ENCODE results near the gene OR2AT4.

Gene OR2AT4

DNA sequence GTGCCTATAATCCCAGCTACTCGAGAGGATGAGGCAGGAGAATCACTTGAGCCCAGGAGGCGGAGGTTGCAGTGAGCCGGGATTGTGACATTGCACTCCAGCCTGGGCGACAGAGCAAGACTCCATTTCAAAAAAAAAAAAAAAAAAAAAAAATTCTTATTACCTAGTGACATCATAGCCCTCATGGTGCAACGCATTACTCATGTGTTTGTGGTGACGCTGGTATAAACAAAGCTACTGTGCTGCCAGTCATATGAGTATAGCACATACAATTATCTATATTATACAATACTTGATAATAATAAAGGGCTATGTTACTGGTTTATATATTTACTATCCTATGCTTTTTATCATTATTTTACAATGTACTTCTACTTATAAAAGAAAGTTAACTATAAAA lies 41.2 kb downstream of the OR2AT4 start:
- TF ChIP-seq GATA2 (IDR thresholded peaks at IDR 0.05; ENCODE audit: low read depth, low read length) (no peak), GATA3 (IDR thresholded peaks at IDR 0.05; ENCODE audit: low read depth, low read length) (no peak)

DNA sequence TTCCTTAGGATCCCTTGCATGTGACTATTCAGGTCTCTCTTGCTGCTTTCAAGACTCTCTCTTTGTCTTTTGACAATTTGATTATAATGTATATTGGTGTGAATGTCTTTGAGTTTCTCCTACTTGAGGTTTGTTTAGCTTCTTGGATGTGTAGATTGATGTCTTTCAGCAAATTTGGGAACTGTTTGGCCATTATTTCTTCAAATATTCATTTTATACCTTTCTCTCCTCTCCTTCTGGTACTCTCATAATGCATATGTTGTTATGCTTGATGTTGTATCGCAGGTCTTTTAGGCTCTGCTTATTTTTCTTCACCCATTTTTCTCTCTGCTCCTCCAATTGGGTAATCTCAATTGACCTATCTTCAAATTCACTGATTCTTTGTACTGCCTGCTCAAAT lies 44.2 kb downstream of the OR2AT4 start:
- no peak for TF ChIP-seq GATA3 (IDR thresholded peaks at IDR 0.05; ENCODE audit: low read depth, low read length)
- no peak for TF ChIP-seq GATA2 (IDR thresholded peaks at IDR 0.05; ENCODE audit: low read depth, low read length)

DNA sequence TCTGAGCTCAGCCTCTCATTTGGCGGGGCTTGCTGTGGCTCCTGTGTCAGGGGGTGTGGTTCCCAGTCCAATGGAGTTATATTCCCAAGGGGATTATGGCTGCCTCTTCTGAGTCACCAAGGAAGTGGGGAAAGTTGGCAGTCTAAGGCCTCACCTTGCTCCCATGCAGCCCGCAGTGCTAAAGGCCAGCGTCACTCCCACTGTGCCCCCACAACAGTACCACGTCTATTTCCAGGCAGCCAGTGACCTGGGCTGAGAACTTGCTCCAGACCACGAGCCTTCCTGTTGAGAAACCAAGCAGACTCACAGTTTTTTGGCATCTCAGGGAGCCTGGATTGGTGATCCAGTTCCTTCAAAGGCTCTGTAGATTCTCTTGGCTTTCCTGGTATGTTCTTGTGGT lies 45.6 kb downstream of the OR2AT4 start:
- TF ChIP-seq GATA3 (IDR thresholded peaks at IDR 0.05; ENCODE audit: low read depth, low read length) = no peak

DNA sequence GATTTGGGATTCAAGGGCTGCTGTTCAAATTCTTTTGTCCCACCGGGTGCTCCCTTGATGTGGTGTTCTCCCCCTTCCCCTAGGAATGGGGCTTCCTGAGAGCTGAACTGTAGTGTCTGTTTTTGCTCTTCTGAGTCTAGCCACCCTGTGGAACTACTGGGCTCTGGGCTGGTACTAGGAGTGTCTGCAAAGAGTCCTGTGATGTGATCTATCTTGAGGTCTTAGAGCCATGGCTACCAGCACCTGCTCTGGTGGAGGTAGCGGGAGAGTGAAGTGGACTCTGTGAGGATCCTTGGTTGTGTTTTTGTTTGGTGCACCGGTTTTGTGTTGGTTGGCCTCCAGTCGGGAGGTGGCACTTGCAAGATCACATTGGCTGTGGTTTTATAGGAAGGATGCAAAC lies 46.2 kb downstream of the OR2AT4 start:
- TF ChIP-seq GATA3 (IDR thresholded peaks at IDR 0.05; ENCODE audit: low read depth, low read length) (no peak), GATA2 (IDR thresholded peaks at IDR 0.05; ENCODE audit: low read depth, low read length) (no peak)

DNA sequence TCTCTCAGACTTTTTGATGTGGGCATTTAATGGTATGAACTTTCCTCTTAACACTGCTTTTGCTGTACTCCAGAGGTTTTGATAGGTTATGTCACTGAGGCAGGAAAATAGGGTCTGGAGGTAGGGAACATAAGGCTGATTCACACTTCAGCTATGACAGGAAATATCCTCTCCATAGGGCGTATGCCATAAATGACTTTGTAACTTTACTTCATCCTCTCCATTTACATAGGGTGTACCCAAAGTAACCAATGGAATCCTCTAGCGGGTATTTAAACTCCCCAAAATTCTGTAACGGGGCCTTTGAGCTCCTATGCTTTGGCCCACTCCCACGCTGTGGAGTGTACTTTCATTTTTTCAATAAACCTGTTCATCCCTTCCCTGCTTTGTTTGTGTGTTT lies 49.5 kb downstream of the OR2AT4 start:
- TF ChIP-seq GATA2 (IDR thresholded peaks at IDR 0.05; ENCODE audit: low read depth, low read length) (no peak), GATA3 (IDR thresholded peaks at IDR 0.05; ENCODE audit: low read depth, low read length) (no peak)

DNA sequence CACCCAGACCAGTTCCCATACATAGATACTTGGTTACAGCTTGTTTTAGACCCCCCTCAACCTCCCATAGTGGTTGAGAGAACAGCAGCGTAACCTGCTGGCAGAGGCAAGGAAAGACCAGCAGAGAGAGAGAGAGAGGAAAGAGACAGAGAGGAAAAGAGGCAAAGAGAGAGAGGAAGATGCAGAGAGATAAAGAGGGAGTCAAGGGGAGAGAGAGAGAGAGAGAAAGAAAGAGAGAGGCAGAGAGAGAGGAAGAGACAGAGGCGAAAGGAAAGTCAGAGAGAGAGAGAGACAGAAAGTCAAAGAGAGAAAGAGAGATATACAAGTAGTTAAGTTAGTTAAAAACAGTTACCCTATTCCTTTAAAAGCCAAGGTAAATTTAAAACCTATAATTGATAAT lies 55.4 kb downstream of the OR2AT4 start:
- no peak for TF ChIP-seq GATA3 (IDR thresholded peaks at IDR 0.05; ENCODE audit: low read depth, low read length)
- TF ChIP-seq GATA2 (IDR thresholded peaks at IDR 0.05; ENCODE audit: low read depth, low read length) = no peak

DNA sequence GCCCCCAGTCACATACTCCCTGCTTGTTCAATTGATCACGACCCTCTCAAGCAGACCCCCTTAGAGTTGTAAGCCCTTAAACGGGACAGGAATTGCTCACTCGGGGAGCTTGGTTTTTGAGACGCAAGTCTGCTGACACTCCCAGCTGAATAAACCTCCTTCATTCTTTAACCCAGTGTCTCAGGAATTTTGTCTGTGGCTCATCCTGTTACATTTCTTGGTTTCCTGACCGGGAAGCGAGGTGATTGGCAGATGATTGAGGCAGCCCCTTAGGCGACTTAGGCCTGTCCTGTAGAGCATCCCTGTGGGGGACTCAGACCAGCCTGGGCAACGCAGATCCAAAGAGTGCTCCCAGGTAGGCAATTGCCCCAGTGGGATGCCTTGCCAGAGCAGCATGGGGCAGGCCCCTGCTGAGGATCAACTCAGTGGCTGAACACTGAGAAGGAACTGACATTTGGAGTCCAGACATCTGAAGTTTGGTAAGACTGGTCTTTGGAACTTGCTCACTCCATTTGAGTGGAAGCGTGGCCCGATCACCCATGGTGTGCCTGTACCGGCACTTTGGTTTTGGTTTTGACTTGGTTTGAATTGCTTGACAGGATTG lies 56.4 kb downstream of the OR2AT4 start:
- no peak for TF ChIP-seq GATA2 (IDR thresholded peaks at IDR 0.05; ENCODE audit: low read depth, low read length)
- TF ChIP-seq GATA3 (IDR thresholded peaks at IDR 0.05; ENCODE audit: low read depth, low read length) = no peak

DNA sequence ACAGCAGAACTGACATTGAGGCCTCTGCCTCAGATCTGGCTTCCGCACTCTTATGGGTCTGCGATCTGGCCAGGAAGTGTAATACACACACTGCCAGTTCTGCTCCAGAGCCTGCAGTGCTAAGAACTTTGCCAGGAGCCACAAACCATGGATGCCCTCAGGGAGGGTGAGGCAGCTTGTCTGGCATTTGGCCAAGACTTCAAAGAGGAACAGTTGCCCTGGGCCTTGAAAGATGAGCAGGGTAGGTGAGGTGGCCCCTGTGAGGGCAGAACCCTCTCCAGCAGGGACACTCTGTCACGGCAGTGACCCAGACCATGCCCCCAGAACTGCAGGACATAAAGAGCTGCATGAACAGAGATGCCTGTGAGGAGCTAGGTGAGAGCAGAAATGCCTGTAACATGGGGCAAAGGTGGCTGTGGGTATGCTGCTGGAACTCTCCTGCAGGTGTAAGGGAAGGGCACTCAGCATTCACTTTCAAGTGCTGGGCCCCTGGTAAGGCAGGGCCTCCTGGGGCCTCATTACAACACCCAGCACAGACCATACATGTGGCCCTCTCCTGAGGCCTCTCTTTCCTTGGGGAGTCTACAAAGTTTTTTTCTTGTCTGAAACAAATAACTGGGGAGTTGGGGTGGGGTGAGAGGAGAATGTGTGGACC lies 60.6 kb downstream of the OR2AT4 start:
- no peak for TF ChIP-seq GATA3 (IDR thresholded peaks at IDR 0.05; ENCODE audit: low read depth, low read length)
- no peak for TF ChIP-seq GATA2 (IDR thresholded peaks at IDR 0.05; ENCODE audit: low read depth, low read length)

DNA sequence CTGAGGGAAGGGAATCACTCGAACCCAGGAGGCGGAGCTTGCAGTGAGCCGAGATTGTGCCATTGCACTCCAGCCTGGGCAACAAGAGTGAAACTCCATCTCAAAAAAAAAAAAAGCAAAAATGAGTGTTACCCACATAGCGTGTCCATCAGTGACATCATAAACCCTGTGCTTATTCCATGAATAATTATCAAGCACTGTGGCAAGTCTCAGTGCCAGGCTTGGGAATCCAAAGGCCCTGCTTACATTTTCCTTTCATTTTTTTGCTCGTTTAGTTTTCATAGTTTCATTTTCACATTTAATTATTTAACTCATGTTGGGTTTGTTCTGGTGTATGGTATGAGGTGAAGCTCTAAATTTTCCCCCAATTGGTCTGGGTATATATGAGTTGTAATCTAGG lies 61.4 kb downstream of the OR2AT4 start:
- no peak for TF ChIP-seq GATA2 (IDR thresholded peaks at IDR 0.05; ENCODE audit: low read depth, low read length)
- no peak for TF ChIP-seq GATA3 (IDR thresholded peaks at IDR 0.05; ENCODE audit: low read depth, low read length)

DNA sequence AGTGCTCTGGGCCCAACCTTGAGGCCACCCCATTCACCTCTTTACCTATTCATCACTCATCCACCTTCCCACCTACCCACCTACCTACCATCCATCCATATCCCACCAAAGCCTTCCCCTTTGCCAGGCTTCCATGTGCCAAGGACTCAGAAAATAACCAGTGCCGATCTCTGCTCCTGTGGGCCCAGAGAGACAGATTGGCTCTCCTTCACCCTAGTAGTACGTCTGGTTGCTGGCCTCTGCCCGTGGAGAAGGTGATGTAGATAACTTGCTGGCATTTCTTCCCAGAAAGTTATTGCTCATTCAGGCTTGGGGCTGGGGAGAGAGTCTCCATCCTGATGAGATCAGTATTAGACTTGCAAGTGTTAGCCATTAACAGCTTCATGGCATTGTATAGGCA lies 62.8 kb downstream of the OR2AT4 start:
- TF ChIP-seq GATA2 (IDR thresholded peaks at IDR 0.05; ENCODE audit: low read depth, low read length) (no peak), GATA3 (IDR thresholded peaks at IDR 0.05; ENCODE audit: low read depth, low read length) (no peak)

DNA sequence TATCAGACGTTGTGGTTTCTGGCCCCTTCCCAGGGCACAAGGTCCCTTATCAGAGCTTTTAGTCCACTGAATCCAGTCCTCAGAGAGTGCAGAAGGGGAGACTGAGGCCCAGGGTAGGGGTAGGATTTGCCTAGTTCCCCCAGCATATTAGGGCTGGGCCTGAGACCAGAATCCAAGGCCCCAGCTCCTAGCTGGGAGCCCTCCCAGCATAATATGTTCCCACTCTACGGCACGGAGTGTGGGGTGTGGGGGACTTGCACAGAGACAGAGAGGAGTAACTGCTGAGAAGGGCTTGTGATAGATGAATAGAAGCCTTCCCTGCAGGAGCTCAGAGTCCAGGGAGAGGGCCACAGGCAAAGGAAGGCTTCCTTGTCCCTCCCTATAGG lies 64.1 kb downstream of the OR2AT4 start:
- TF ChIP-seq GATA2 (IDR thresholded peaks at IDR 0.05; ENCODE audit: low read depth, low read length) = no peak
- no peak for TF ChIP-seq GATA3 (IDR thresholded peaks at IDR 0.05; ENCODE audit: low read depth, low read length)

DNA sequence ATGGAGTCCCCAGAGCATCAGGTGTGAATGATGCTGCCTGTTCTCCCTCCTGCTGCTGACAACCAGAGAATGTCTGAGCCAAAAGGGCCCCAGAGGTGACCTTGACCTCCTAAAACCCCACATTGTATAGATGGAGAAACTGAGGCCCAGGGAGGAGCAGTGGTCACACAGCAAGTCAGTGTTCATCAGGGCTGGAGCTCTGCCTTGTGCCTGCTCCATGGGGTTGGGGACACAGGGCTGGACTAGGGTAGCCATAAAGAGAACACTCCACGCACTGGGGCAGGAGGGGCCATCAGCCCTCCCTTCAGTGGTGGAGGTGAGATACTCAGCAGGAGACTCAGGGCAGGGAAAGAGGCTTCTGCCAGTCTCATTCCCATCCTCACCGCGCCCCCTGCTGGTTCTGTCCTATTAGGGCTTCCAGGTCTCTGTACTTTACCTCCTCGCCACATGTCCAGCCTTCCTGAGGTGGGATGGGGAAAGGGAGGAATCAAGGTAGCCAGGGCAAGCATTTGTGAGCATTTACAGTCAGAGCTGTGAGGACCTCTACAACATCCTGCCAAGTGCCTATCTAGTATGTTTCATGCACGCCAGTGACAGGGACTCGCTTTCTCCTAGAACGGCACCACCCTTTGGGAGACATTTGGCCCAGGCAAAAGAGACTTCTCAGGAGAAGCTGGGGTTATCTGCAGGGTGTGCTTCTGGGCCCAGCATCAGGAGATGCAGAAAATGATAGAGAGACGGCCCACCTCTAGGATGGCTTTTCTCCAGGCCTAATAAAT lies 64.7 kb downstream of the OR2AT4 start:
- TF ChIP-seq GATA2 (IDR thresholded peaks at IDR 0.05; ENCODE audit: low read depth, low read length) = no peak
- TF ChIP-seq GATA3 (IDR thresholded peaks at IDR 0.05; ENCODE audit: low read depth, low read length) = no peak

Measured in SH-SY5Y (cell line).